HL-60 (cell line): ENCODE measurements around the gene APBA2.

ENCODE experiments used
- DNase-seq, 2 experiments: peaks; one replicate each; pipeline ENCODE4 v3.0.0-alpha.2; 2010 to 2020; ENCODE audit warnings: low read depth in 1 of 2, low spot score in 1 of 2
- H3K27ac ChIP-seq: fragments of 250-450 bp; sonication (Bioruptor Pico); replicated peaks from 2 replicates; pipeline ENCODE4 v1.5.1; 2020; ENCODE audit warnings: mild to moderate bottlenecking, moderate library complexity
- H3K27me3 ChIP-seq: fragments of 250-450 bp; sonication (Bioruptor Pico); 2 replicates; pipeline ENCODE4 v1.5.1; 2021; ENCODE audit warnings: mild to moderate bottlenecking, moderate library complexity; ENCODE audit not compliant: insufficient read depth, poor library complexity, severe bottlenecking
- H3K4me3 ChIP-seq: replicated peaks from 2 replicates; pipeline ENCODE4 v1.5.1; 2011; ENCODE audit warnings: mild to moderate bottlenecking, control low read depth, low read length; ENCODE audit not compliant: insufficient read depth
- CTCF ChIP-seq: IDR thresholded peaks from one replicate; pipeline ENCODE4 v1.5.1; 2011; ENCODE audit warnings: low read length, control low read depth, inconsistent platforms; ENCODE audit not compliant: insufficient read depth
- GABPA ChIP-seq: IDR thresholded peaks from 2 replicates; pipeline ENCODE4 v1.6.1; 2012; ENCODE audit warnings: low read depth
- POLR2AphosphoS5 ChIP-seq: IDR thresholded peaks from 2 replicates; pipeline ENCODE4 v1.6.1; 2012; ENCODE audit warnings: low read depth
- REST ChIP-seq: IDR thresholded peaks from 2 replicates; pipeline ENCODE4 v1.6.1; 2012; ENCODE audit warnings: low read depth; ENCODE audit not compliant: insufficient replicate concordance
- SPI1 ChIP-seq: IDR thresholded peaks from 2 replicates; pipeline ENCODE4 v1.6.1; 2012; ENCODE audit warnings: low read depth, mild to moderate bottlenecking, borderline replicate concordance

Gene APBA2

GRCh38 chr15:28989239-28989830 is 103.6 kb downstream of the APBA2 start:
- TF ChIP-seq REST, result no peak
- TF ChIP-seq POLR2AphosphoS5, result no peak
- TF ChIP-seq SPI1, result no peak
- no peak for TF ChIP-seq CTCF
- TF ChIP-seq GABPA, result no peak
- DNase-seq, result no peak
- no peak overlapping the region for H3K27ac ChIP-seq
- H3K27me3 ChIP-seq, result no peaks in the 10 kb centered on the region
- no peak overlapping the region for H3K4me3 ChIP-seq

- no peak for DNase-seq
- Histone ChIP-seq H3K27ac (no peak overlapping the region), H3K4me3 (no peak overlapping the region), H3K27me3 (no peaks in the 10 kb centered on the region)
- TF ChIP-seq POLR2AphosphoS5, result no peak
- TF ChIP-seq CTCF, result no peak
- TF ChIP-seq GABPA, result no peak
- TF ChIP-seq SPI1, result no peak
- TF ChIP-seq REST, result no peak
These were observed 104.1 kb downstream of the APBA2 start for GRCh38 chr15:28989896-28990295.

- DNase-seq, result no peak
- TF ChIP-seq GABPA (no peak), SPI1 (no peak), CTCF (no peak), REST (no peak), POLR2AphosphoS5 (no peak)
- Histone ChIP-seq H3K27me3 (no peaks in the 10 kb centered on the region), H3K4me3 (no peak overlapping the region), H3K27ac (no peak overlapping the region)
These were observed 104.6 kb downstream of the APBA2 start for GRCh38 chr15:28990390-28990789.
